Measurements from ENCODE around the gene MMP20. TPM values are rescaled to one million over a fixed set of nuclear protein-coding genes. Genes with fewer than 3 reads are reported as not detected.
"Not testable (repeated sequence)": the region's sequence is repeated elsewhere in the genome, so short reads cannot be mapped to it uniquely, and the experiment has no call there.

Gene MMP20
- total RNA-seq, 2 donors from 2014 or later, result not detected

DNA sequence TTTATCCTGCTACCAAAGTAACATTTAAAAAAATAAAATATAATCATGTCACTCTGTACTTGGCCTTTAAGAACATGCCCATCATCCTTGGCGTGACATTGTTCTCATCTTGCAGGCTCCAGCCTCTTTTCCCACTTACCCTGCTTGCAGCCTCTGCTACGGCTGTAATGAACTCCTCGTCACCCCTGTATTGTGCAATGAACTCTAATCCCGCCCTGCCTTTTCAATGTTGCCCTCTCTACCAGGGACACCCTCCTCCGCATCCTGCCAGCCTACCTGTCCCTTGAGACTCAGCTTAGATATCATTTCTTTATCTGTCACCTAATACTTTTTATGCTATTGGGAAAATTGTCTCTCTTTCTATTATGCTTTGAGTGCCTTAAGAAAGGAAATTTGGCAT lies 12.6 kb upstream of the MMP20 start:
- no peaks in the 10 kb centered on the region for H3K9me3 Mint-ChIP-seq
- no peak overlapping the region for H3K27ac Mint-ChIP-seq
- no peak overlapping the region for H3K4me3 Mint-ChIP-seq
- H3K4me1 Mint-ChIP-seq, result no peaks in the 10 kb centered on the region
- H3K27me3 Mint-ChIP-seq, result peaks cover 7% of the 10 kb centered on the region
- no peak for ATAC-seq (replicated peaks)
- H3K36me3 Mint-ChIP-seq (ENCODE audit: low read depth), result no peaks in the 10 kb centered on the region

GRCh38 chr11:102633385-102634026 lies 8.4 kb upstream of the MMP20 start:
- Mint-ChIP-seq H3K4me3 (no peak overlapping the region), H3K4me1 (no peaks in the 10 kb centered on the region), H3K27me3 (peaks cover 12% of the 10 kb centered on the region), H3K9me3 (no peaks in the 10 kb centered on the region), H3K36me3 (ENCODE audit: low read depth) (no peaks in the 10 kb centered on the region), H3K27ac (no peak overlapping the region)
- no peak for ATAC-seq (replicated peaks)

- no peaks in the 10 kb centered on the region for H3K4me1 Mint-ChIP-seq
- no peak for ATAC-seq (replicated peaks)
- no peak overlapping the region for H3K27ac Mint-ChIP-seq
- no peaks in the 10 kb centered on the region for H3K9me3 Mint-ChIP-seq
- H3K27me3 Mint-ChIP-seq, result peaks cover 12% of the 10 kb centered on the region
- no peaks in the 10 kb centered on the region for H3K36me3 Mint-ChIP-seq (ENCODE audit: low read depth)
- H3K4me3 Mint-ChIP-seq, result no peak overlapping the region
Measured at GRCh38 chr11:102632026-102632425, 6.9 kb upstream of the MMP20 start.

GRCh38 chr11:102630598-102631448 lies 5.7 kb upstream of the MMP20 start:
- Mint-ChIP-seq H3K9me3 (no peaks in the 10 kb centered on the region), H3K36me3 (ENCODE audit: low read depth) (no peaks in the 10 kb centered on the region), H3K27ac (no peak overlapping the region), H3K27me3 (peaks cover 12% of the 10 kb centered on the region), H3K4me3 (no peak overlapping the region), H3K4me1 (no peaks in the 10 kb centered on the region)
- no peak for ATAC-seq (replicated peaks)

DNA sequence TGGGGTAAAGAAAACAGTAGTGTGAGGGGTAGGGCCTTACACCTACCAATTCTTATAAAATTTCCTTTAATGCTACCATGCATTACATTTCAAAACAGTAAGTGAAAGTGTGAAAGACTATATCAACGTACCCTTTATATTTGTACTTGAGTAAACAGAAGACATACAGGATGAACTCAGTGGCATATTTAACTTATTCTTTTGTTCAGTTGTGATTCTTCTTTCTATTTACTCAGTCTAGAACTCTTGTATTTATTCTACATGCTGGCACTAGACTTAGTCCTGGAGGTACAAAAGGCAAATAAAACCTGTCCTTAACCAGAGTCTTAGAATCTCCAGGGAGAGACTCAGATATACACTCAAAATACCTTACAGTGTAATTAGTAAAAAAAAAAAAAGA lies 4.8 kb upstream of the MMP20 start:
- not testable (repeated sequence) for H3K27ac Mint-ChIP-seq; H3K4me3 Mint-ChIP-seq; ATAC-seq (replicated peaks); H3K36me3 Mint-ChIP-seq (ENCODE audit: low read depth); H3K4me1 Mint-ChIP-seq; H3K9me3 Mint-ChIP-seq
- peaks cover 16% of the 10 kb centered on the region for H3K27me3 Mint-ChIP-seq

- no peaks in the 10 kb centered on the region for H3K4me1 Mint-ChIP-seq
- H3K27ac Mint-ChIP-seq, result no peak overlapping the region
- no peak overlapping the region for H3K4me3 Mint-ChIP-seq
- no peaks in the 10 kb centered on the region for H3K36me3 Mint-ChIP-seq (ENCODE audit: low read depth)
- H3K27me3 Mint-ChIP-seq, result peaks cover 21% of the 10 kb centered on the region
- no peaks in the 10 kb centered on the region for H3K9me3 Mint-ChIP-seq
- ATAC-seq (replicated peaks), result no peak
Measured at GRCh38 chr11:102626676-102627075, 1.5 kb upstream of the MMP20 start.

GRCh38 chr11:102623998-102624397 lies 1.1 kb downstream of the MMP20 start:
- Mint-ChIP-seq H3K27ac (no peak overlapping the region), H3K4me1 (no peaks in the 10 kb centered on the region), H3K27me3 (peaks cover 20% of the 10 kb centered on the region), H3K4me3 (no peak overlapping the region), H3K9me3 (no peaks in the 10 kb centered on the region), H3K36me3 (ENCODE audit: low read depth) (no peaks in the 10 kb centered on the region)
- no peak for ATAC-seq (replicated peaks)

DNA sequence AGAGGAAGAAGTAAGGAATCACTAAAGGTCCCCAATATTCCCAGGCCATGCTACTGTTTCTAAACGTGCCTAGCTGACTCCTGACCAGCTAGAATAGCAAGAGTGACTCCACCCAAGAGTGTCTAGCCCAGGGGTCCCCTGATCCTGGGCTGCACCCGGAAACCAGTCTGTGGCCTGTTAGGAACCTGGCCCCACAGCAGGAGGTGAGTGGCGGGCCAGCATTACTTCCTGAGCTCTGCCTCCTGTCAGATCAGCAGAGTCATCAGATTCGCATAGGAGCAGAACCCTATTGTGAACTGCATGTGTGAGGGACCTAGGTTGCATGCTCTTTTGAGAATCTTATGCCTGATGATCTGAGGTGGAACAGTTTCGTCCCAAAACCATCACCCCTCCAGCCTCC lies 2.0 kb downstream of the MMP20 start:
- Mint-ChIP-seq H3K27me3 (peaks cover 20% of the 10 kb centered on the region), H3K27ac (no peak overlapping the region), H3K36me3 (ENCODE audit: low read depth) (no peaks in the 10 kb centered on the region), H3K4me1 (no peaks in the 10 kb centered on the region), H3K9me3 (no peaks in the 10 kb centered on the region), H3K4me3 (no peak overlapping the region)
- ATAC-seq (replicated peaks), result no peak

DNA sequence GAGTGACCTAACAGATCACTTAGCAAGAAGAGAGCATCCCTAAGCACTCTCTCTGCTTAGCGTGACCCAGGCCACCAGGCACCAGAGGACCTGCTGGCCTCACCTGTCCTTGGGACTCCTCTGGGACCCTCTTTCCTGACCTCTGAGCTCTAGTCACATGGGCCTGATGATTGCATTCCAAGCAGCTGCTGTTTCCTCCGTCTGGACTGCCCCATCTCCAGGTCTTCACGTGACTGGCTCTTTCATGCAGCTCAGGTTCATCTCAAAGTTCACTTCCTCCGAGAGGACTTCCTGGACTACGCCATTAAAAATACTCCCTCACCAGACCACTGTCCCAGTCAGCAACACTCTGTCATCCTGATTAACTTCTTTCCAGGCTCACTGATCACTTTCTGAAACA lies 2.9 kb downstream of the MMP20 start:
- no peak for ATAC-seq (replicated peaks)
- Mint-ChIP-seq H3K27me3 (peaks cover 16% of the 10 kb centered on the region), H3K27ac (no peak overlapping the region), H3K36me3 (ENCODE audit: low read depth) (no peaks in the 10 kb centered on the region), H3K4me3 (no peak overlapping the region), H3K9me3 (no peaks in the 10 kb centered on the region), H3K4me1 (no peaks in the 10 kb centered on the region)

- no peaks in the 10 kb centered on the region for H3K36me3 Mint-ChIP-seq (ENCODE audit: low read depth)
- H3K9me3 Mint-ChIP-seq, result no peaks in the 10 kb centered on the region
- ATAC-seq (replicated peaks), result no peak
- no peak overlapping the region for H3K27ac Mint-ChIP-seq
- H3K4me1 Mint-ChIP-seq, result no peaks in the 10 kb centered on the region
- peaks cover 14% of the 10 kb centered on the region for H3K27me3 Mint-ChIP-seq
- no peak overlapping the region for H3K4me3 Mint-ChIP-seq
Measured at GRCh38 chr11:102620818-102621561, 4.1 kb downstream of the MMP20 start.

- Mint-ChIP-seq H3K36me3 (ENCODE audit: low read depth) (no peaks in the 10 kb centered on the region), H3K27me3 (peaks cover 9% of the 10 kb centered on the region), H3K9me3 (no peaks in the 10 kb centered on the region), H3K4me1 (no peaks in the 10 kb centered on the region), H3K4me3 (no peak overlapping the region), H3K27ac (no peak overlapping the region)
- ATAC-seq (replicated peaks), result no peak
Measured at GRCh38 chr11:102620179-102620578, 5.0 kb downstream of the MMP20 start.

DNA sequence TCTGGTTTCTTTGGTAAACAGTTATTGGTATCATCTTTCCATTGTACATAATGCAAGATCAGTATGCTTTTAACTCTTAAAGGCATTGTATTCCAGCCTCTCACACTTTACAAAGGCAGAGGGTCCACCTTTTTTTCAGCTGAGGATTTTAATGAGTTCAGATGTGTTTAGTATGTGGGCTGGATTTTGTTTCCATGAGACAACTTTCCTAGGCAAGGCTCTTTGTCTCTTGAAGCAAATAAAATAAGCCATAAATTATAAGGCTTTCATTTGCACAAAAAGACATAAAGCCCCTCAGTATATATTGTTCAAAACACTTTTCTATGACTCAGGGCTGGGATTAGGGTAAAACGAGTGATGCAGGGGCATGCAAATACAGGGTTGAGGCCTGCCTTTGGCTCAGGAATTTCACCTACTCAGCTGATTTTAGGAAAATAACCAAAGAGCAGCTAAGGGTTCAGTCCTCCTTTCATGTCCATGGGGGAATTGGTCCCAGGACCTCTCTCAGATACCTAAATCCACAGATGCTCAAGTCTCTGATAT lies 7.6 kb downstream of the MMP20 start:
- Mint-ChIP-seq H3K9me3 (no peaks in the 10 kb centered on the region), H3K4me1 (no peaks in the 10 kb centered on the region), H3K36me3 (ENCODE audit: low read depth) (no peaks in the 10 kb centered on the region), H3K27ac (no peak overlapping the region), H3K4me3 (no peak overlapping the region), H3K27me3 (peaks cover 6% of the 10 kb centered on the region)
- no peak for ATAC-seq (replicated peaks)

DNA sequence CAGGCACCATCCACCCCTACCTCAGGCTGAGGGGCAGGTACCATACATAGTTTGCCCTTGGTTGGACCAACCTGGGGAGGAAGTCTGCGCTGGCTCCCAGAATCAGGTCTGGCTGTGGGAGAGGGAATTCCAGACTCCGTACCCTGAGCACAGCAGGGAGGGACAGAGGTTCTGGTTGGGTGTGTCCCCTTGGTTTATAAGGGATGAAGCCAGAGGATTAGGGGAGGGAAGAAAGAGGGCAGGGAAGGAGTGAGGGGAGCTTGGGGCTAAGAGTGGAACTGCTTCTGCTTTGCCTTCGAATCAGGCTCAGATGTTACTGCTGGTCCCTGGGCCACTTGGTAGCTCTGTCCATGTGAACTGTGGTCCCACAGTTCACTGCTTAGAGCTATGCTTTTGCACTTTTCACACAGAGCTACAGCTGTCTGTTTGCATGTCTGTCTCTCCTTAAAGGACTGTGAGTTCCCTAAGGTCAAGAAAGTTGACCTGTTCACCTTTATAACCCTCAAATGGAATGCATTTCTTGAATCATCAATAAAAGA lies 9.2 kb downstream of the MMP20 start:
- no peak for ATAC-seq (replicated peaks)
- Mint-ChIP-seq H3K27ac (no peak overlapping the region), H3K36me3 (ENCODE audit: low read depth) (no peaks in the 10 kb centered on the region), H3K9me3 (no peaks in the 10 kb centered on the region), H3K4me3 (no peak overlapping the region), H3K4me1 (peaks cover 4% of the 10 kb centered on the region), H3K27me3 (peaks cover 2% of the 10 kb centered on the region)

- Mint-ChIP-seq H3K27me3 (no peaks in the 10 kb centered on the region), H3K27ac (no peak overlapping the region), H3K4me3 (no peak overlapping the region), H3K9me3 (no peaks in the 10 kb centered on the region), H3K36me3 (ENCODE audit: low read depth) (no peaks in the 10 kb centered on the region), H3K4me1 (peaks cover 4% of the 10 kb centered on the region)
- no peak for ATAC-seq (replicated peaks)
Measured at GRCh38 chr11:102615077-102615893, 9.8 kb downstream of the MMP20 start.

Data from activated T-helper 17 cell treated with anti-CD3 and anti-CD28 coated beads, Interleukin-2, amount 50 U/mL, for 72 hours (primary cell).